IPS DF 6.9 (cell line): ENCODE results near the gene DPM2.

Source experiments
- DNase-seq: peaks from one replicate; pipeline ENCODE4 v3.0.0-alpha.2; 2013; ENCODE audit warnings: low read depth, low spot score
- H3K27ac ChIP-seq: one replicate; pipeline ENCODE4 v1.5.1; 2013; ENCODE audit warnings: low read length, control low read depth
- H3K27me3 ChIP-seq: 2 replicates; pipeline ENCODE4 v1.6.1; 2013; ENCODE audit warnings: mild to moderate bottlenecking, low read length; ENCODE audit not compliant: control insufficient read depth, insufficient read depth
- H3K36me3 ChIP-seq: 2 replicates; pipeline ENCODE4 v1.6.1; 2013; ENCODE audit warnings: low read length; ENCODE audit not compliant: control insufficient read depth, insufficient read depth
- H3K4me1 ChIP-seq: 2 replicates; pipeline ENCODE4 v1.6.1; 2013; ENCODE audit warnings: low read length; ENCODE audit not compliant: control insufficient read depth, insufficient read depth
- H3K4me3 ChIP-seq: 2 replicates; pipeline ENCODE4 v1.5.1; 2013; ENCODE audit warnings: mild to moderate bottlenecking, low read length
- H3K9me3 ChIP-seq: 2 replicates; pipeline ENCODE4 v1.6.1; 2013; ENCODE audit warnings: low read length, inconsistent platforms; ENCODE audit not compliant: control insufficient read depth, insufficient read depth
- WGBS: extraction: QIAGEN DNeasy Blood & Tissue Kit; methylation state at CpG from one replicate; pipeline ENCODE4 v1.1.7; 2013; ENCODE audit warnings: mixed read lengths, missing lambda C conversion rate; ENCODE audit not compliant: insufficient read length, insufficient coverage; 5-methylcytosine and 5-hydroxymethylcytosine counted together

DPM2 gene

GRCh38 chr9:127962278-127962677 lies 24.6 kb upstream of the DPM2 start:
- no peak for DNase-seq
- no peaks in the 10 kb centered on the region for H3K27me3 ChIP-seq
- no peak overlapping the region for H3K27ac ChIP-seq
- no peaks in the 10 kb centered on the region for H3K9me3 ChIP-seq
- no peaks in the 10 kb centered on the region for H3K36me3 ChIP-seq
- peaks cover 16% of the 10 kb centered on the region; the same call in 1 of the 2 replicates for H3K4me1 ChIP-seq
- no peak overlapping the region for H3K4me3 ChIP-seq
- no CpG with 5 or more reads among the region's 3 CpGs for WGBS

- no CpG with 5 or more reads among the region's 13 CpGs for WGBS
- no peak for DNase-seq
Measured at GRCh38 chr9:127961613-127962155, 24.0 kb upstream of the DPM2 start.

GRCh38 chr9:127961155-127961490 lies 23.5 kb upstream of the DPM2 start:
- Histone ChIP-seq H3K27me3 (no peaks in the 10 kb centered on the region), H3K27ac (no peak overlapping the region), H3K9me3 (no peaks in the 10 kb centered on the region), H3K4me1 (peaks cover 13% of the 10 kb centered on the region; the same call in 1 of the 2 replicates), H3K4me3 (no peak overlapping the region), H3K36me3 (no peaks in the 10 kb centered on the region)
- no CpG with 5 or more reads among the region's 2 CpGs for WGBS
- no peak for DNase-seq

More at GRCh38 chr9:127961613-127962155, 24.0 kb upstream of the DPM2 start:
- Histone ChIP-seq H3K9me3 (no peaks in the 10 kb centered on the region), H3K27me3 (no peaks in the 10 kb centered on the region), H3K4me3 (no peak overlapping the region), H3K4me1 (peaks cover 15% of the 10 kb centered on the region; the same call in 1 of the 2 replicates), H3K36me3 (no peaks in the 10 kb centered on the region), H3K27ac (no peak overlapping the region)

- no peak overlapping the region for H3K4me3 ChIP-seq
- no peak for DNase-seq
- no peaks in the 10 kb centered on the region for H3K27me3 ChIP-seq
- WGBS, result no CpG with 5 or more reads among the region's 11 CpGs
- H3K27ac ChIP-seq, result no peak overlapping the region
- no peaks in the 10 kb centered on the region for H3K36me3 ChIP-seq
- H3K4me1 ChIP-seq, result peaks cover 15% of the 10 kb centered on the region
- no peaks in the 10 kb centered on the region for H3K9me3 ChIP-seq
Measured at GRCh38 chr9:127960410-127961154, 22.9 kb upstream of the DPM2 start.

- H3K27me3 ChIP-seq, result no peaks in the 10 kb centered on the region
- H3K9me3 ChIP-seq, result no peaks in the 10 kb centered on the region
- DNase-seq, result no peak
- no peaks in the 10 kb centered on the region for H3K36me3 ChIP-seq
- no CpG with 5 or more reads among the region's 2 CpGs for WGBS
- peaks cover 13% of the 10 kb centered on the region for H3K4me1 ChIP-seq
- no peak overlapping the region for H3K4me3 ChIP-seq
- no peak overlapping the region for H3K27ac ChIP-seq
Measured at GRCh38 chr9:127959841-127960409, 22.3 kb upstream of the DPM2 start.

GRCh38 chr9:127959398-127959797 lies 21.7 kb upstream of the DPM2 start:
- no peaks in the 10 kb centered on the region for H3K27me3 ChIP-seq
- peaks cover 13% of the 10 kb centered on the region for H3K4me1 ChIP-seq
- no peak overlapping the region for H3K27ac ChIP-seq
- H3K4me3 ChIP-seq, result no peak overlapping the region
- no CpG with 5 or more reads among the region's 4 CpGs for WGBS
- H3K9me3 ChIP-seq, result no peaks in the 10 kb centered on the region
- DNase-seq, result no peak
- no peaks in the 10 kb centered on the region for H3K36me3 ChIP-seq

- H3K27ac ChIP-seq, result no peak overlapping the region
- H3K9me3 ChIP-seq, result no peaks in the 10 kb centered on the region
- H3K4me3 ChIP-seq, result no peak overlapping the region
- no peaks in the 10 kb centered on the region for H3K36me3 ChIP-seq
- DNase-seq, result no peak
- no CpG with 5 or more reads among the region's 1 CpG for WGBS
- peaks cover 11% of the 10 kb centered on the region for H3K4me1 ChIP-seq
- H3K27me3 ChIP-seq, result no peaks in the 10 kb centered on the region
Measured at GRCh38 chr9:127958728-127959127, 21.1 kb upstream of the DPM2 start.

GRCh38 chr9:127955294-127956015 lies 17.8 kb upstream of the DPM2 start:
- peaks cover 4% of the 10 kb centered on the region for H3K4me1 ChIP-seq
- WGBS, result no CpG with 5 or more reads among the region's 12 CpGs
- no peak overlapping the region for H3K27ac ChIP-seq
- H3K9me3 ChIP-seq, result no peaks in the 10 kb centered on the region
- no peak for DNase-seq
- no peaks in the 10 kb centered on the region for H3K27me3 ChIP-seq
- no peaks in the 10 kb centered on the region for H3K36me3 ChIP-seq
- no peak overlapping the region for H3K4me3 ChIP-seq

- Histone ChIP-seq H3K9me3 (no peaks in the 10 kb centered on the region), H3K4me3 (no peak overlapping the region), H3K4me1 (peaks cover 4% of the 10 kb centered on the region), H3K36me3 (no peaks in the 10 kb centered on the region), H3K27ac (no peak overlapping the region), H3K27me3 (no peaks in the 10 kb centered on the region)
- WGBS, result no CpG with 5 or more reads among the region's 13 CpGs
- DNase-seq, result no peak
Measured at GRCh38 chr9:127954831-127955293, 17.2 kb upstream of the DPM2 start.

- Histone ChIP-seq H3K4me1 (peaks cover 4% of the 10 kb centered on the region), H3K9me3 (no peaks in the 10 kb centered on the region), H3K36me3 (no peaks in the 10 kb centered on the region), H3K4me3 (no peak overlapping the region), H3K27ac (no peak overlapping the region), H3K27me3 (no peaks in the 10 kb centered on the region)
- DNase-seq, result no peak
- WGBS, result no CpG with 5 or more reads among the region's 17 CpGs
Measured at GRCh38 chr9:127953768-127954505, 16.3 kb upstream of the DPM2 start.
